H9 (cell line): Measurements from ENCODE around the gene SFRP5. TPM values are rescaled to one million over a fixed set of nuclear protein-coding genes. Genes with fewer than 3 reads are reported as not detected.

Experiments used
- DNase-seq: peaks from one replicate; pipeline ENCODE4 v3.0.0-alpha.2; 2017
- H2AFZ ChIP-seq: one replicate; pipeline ENCODE4 v1.6.1; 2013; ENCODE audit warnings: mild to moderate bottlenecking, low read length, control low read depth, moderate library complexity
- H2AK5ac ChIP-seq: 2 replicates; pipeline ENCODE4 v1.6.1; 2013; ENCODE audit warnings: low read length, control low read depth, mixed read lengths; ENCODE audit not compliant: insufficient read length
- H2BK120ac ChIP-seq: one replicate; pipeline ENCODE4 v1.6.1; 2013; ENCODE audit warnings: low read depth, mild to moderate bottlenecking, low read length, control low read depth, inconsistent platforms; ENCODE audit not compliant: poor library complexity, severe bottlenecking
- H2BK12ac ChIP-seq: 2 replicates; pipeline ENCODE4 v1.6.1; 2013; ENCODE audit warnings: low read length, control low read depth, mixed read lengths, low read depth; ENCODE audit not compliant: insufficient read length
- H2BK15ac ChIP-seq: 2 replicates; pipeline ENCODE4 v1.6.1; 2013; ENCODE audit warnings: low read depth, low read length, control low read depth
- H2BK20ac ChIP-seq: one replicate; pipeline ENCODE4 v1.6.1; 2013; ENCODE audit warnings: low read depth, mild to moderate bottlenecking, low read length, control low read depth, inconsistent platforms; ENCODE audit not compliant: poor library complexity, severe bottlenecking
- H2BK5ac ChIP-seq: 2 replicates; pipeline ENCODE4 v1.6.1; 2013; ENCODE audit warnings: low read length, control low read depth, mixed read lengths; ENCODE audit not compliant: insufficient read length
- H3K14ac ChIP-seq: 2 replicates; pipeline ENCODE4 v1.6.1; 2013; ENCODE audit warnings: low read length, control low read depth; ENCODE audit not compliant: insufficient read depth
- H3K18ac ChIP-seq: 2 replicates; pipeline ENCODE4 v1.6.1; 2013; ENCODE audit warnings: low read depth, mild to moderate bottlenecking, mixed read lengths, low read length, control low read depth; ENCODE audit not compliant: insufficient read length
- H3K23ac ChIP-seq: 2 replicates; pipeline ENCODE4 v1.6.1; 2013; ENCODE audit warnings: low read length, control low read depth, mixed read lengths, low read depth; ENCODE audit not compliant: insufficient read length
- H3K23me2 ChIP-seq: 2 replicates; pipeline ENCODE4 v1.6.1; 2013; ENCODE audit warnings: low read depth, mild to moderate bottlenecking, mixed read lengths, low read length, control low read depth; ENCODE audit not compliant: insufficient read length, poor library complexity, severe bottlenecking
- H3K27ac ChIP-seq: 2 replicates; pipeline ENCODE4 v1.5.1; 2013; ENCODE audit warnings: low read length, control low read depth, mixed read lengths, low read depth; ENCODE audit not compliant: insufficient read length
- H3K27me3 ChIP-seq: 2 replicates; pipeline ENCODE4 v1.6.1; 2013; ENCODE audit warnings: low read length, control low read depth, inconsistent platforms; ENCODE audit not compliant: insufficient read depth
- H3K4ac ChIP-seq: 2 replicates; pipeline ENCODE4 v1.6.1; 2013; ENCODE audit warnings: low read depth, mild to moderate bottlenecking, control low read depth, inconsistent platforms, low read length, moderate library complexity
- H3K4me1 ChIP-seq: 2 replicates; pipeline ENCODE4 v1.6.1; 2013; ENCODE audit warnings: low read length, control low read depth, inconsistent platforms; ENCODE audit not compliant: insufficient read depth
- H3K4me2 ChIP-seq: 2 replicates; pipeline ENCODE4 v1.6.1; 2013; ENCODE audit warnings: low read length, control low read depth, mixed read lengths; ENCODE audit not compliant: insufficient read length, insufficient read depth
- H3K56ac ChIP-seq: 2 replicates; pipeline ENCODE4 v1.6.1; 2013; ENCODE audit warnings: low read depth, mild to moderate bottlenecking, mixed read lengths, low read length, control low read depth; ENCODE audit not compliant: insufficient read length
- H3K79me1 ChIP-seq: 2 replicates; pipeline ENCODE4 v1.6.1; 2013; ENCODE audit warnings: low read depth, mild to moderate bottlenecking, moderate library complexity, low read length, control low read depth, inconsistent platforms; ENCODE audit not compliant: insufficient read depth, poor library complexity, severe bottlenecking
- H3K79me2 ChIP-seq: 2 replicates; pipeline ENCODE4 v1.6.1; 2013; ENCODE audit warnings: low read length, control low read depth, inconsistent platforms; ENCODE audit not compliant: insufficient read depth
- H3K9ac ChIP-seq: 2 replicates; pipeline ENCODE4 v1.6.1; 2013; ENCODE audit warnings: low read length, control low read depth, mixed read lengths; ENCODE audit not compliant: insufficient read length; ENCODE audit errors: extremely low read depth
- H3K9me3 ChIP-seq: one replicate; pipeline ENCODE4 v1.6.1; 2013; ENCODE audit warnings: low read depth, low read length, inconsistent platforms; ENCODE audit not compliant: control insufficient read depth
- H3T11ph ChIP-seq: one replicate; pipeline ENCODE4 v1.6.1; 2013; ENCODE audit warnings: mild to moderate bottlenecking, low read length, control low read depth, inconsistent platforms
- H4K20me1 ChIP-seq: one replicate; pipeline ENCODE4 v1.6.1; 2013; ENCODE audit not compliant: control insufficient read depth, insufficient read length, insufficient read depth
- H4K5ac ChIP-seq: 2 replicates; pipeline ENCODE4 v1.6.1; 2013; ENCODE audit warnings: low read depth, mild to moderate bottlenecking, mixed read lengths, low read length, control low read depth; ENCODE audit not compliant: insufficient read length
- H4K8ac ChIP-seq: replicated peaks from 2 replicates; pipeline ENCODE4 v1.6.1; 2013; ENCODE audit warnings: low read length, control low read depth, mixed read lengths, low read depth; ENCODE audit not compliant: insufficient read length
- H4K91ac ChIP-seq: 2 replicates; pipeline ENCODE4 v1.6.1; 2013; ENCODE audit warnings: low read depth, mild to moderate bottlenecking, moderate library complexity, mixed read lengths, low read length, control low read depth; ENCODE audit not compliant: insufficient read length
- H3K27ac Mint-ChIP-seq, 3 experiments: 2 replicates in 2 of 3; 3 replicates in 1 of 3; pipeline ENCODE4 v1.8.0; 2020 to 2021; ENCODE audit warnings: mixed read lengths in 3 of 3, mild to moderate bottlenecking in 1 of 3, moderate library complexity in 1 of 3
- H3K27me3 Mint-ChIP-seq: 2 replicates; pipeline ENCODE4 v1.8.0; 2021; ENCODE audit warnings: low read depth, mild to moderate bottlenecking, moderate library complexity, mixed read lengths
- H3K36me3 Mint-ChIP-seq, 3 experiments: 2 replicates in 2 of 3; 3 replicates in 1 of 3; pipeline ENCODE4 v1.8.0; 2020 to 2021; ENCODE audit warnings: low read depth in 3 of 3, mixed read lengths in 3 of 3; ENCODE audit not compliant: insufficient read depth in 1 of 3
- H3K4me1 Mint-ChIP-seq, 2 experiments: 2 replicates each; pipeline ENCODE4 v1.8.0; 2020; ENCODE audit warnings: mixed read lengths in 2 of 2
- H3K4me3 Mint-ChIP-seq, 2 experiments: 2 replicates in 1 of 2; 3 replicates in 1 of 2; pipeline ENCODE4 v1.8.0; 2020 to 2021; ENCODE audit warnings: mild to moderate bottlenecking in 2 of 2, mixed read lengths in 2 of 2, moderate library complexity in 1 of 2
- H3K9me3 Mint-ChIP-seq, 2 experiments: 2 replicates in 1 of 2; 3 replicates in 1 of 2; pipeline ENCODE4 v1.8.0; 2020; ENCODE audit warnings: mild to moderate bottlenecking in 2 of 2, mixed read lengths in 2 of 2, moderate library complexity in 1 of 2
- WGBS: extraction: QIAGEN DNeasy Blood & Tissue Kit; methylation state at CpG from one replicate; pipeline ENCODE4 v1.1.7; 2013; ENCODE audit warnings: missing lambda C conversion rate, low lambda C conversion rate, mixed read lengths; ENCODE audit not compliant: insufficient read length; ENCODE audit errors: extremely low coverage; 5-methylcytosine and 5-hydroxymethylcytosine counted together
- total RNA-seq: library from RNA; stranded (reverse); gene quantifications from 2 replicates; pipeline ENCODE4 v1.2.1, GENCODE V29; 2021
- TF ChIP-seq, protein P1 (sequence below): fragments of 200-600 bp; sonication (generic); conservative IDR thresholded peaks from 3 replicates; pipeline ENCODE4 v1.8.0; 2021; ENCODE audit warnings: antibody characterized with exemption, mild to moderate bottlenecking

Gene SFRP5
- total RNA-seq, 1 experiment from 2014 or later = 1.7 TPM

DNA sequence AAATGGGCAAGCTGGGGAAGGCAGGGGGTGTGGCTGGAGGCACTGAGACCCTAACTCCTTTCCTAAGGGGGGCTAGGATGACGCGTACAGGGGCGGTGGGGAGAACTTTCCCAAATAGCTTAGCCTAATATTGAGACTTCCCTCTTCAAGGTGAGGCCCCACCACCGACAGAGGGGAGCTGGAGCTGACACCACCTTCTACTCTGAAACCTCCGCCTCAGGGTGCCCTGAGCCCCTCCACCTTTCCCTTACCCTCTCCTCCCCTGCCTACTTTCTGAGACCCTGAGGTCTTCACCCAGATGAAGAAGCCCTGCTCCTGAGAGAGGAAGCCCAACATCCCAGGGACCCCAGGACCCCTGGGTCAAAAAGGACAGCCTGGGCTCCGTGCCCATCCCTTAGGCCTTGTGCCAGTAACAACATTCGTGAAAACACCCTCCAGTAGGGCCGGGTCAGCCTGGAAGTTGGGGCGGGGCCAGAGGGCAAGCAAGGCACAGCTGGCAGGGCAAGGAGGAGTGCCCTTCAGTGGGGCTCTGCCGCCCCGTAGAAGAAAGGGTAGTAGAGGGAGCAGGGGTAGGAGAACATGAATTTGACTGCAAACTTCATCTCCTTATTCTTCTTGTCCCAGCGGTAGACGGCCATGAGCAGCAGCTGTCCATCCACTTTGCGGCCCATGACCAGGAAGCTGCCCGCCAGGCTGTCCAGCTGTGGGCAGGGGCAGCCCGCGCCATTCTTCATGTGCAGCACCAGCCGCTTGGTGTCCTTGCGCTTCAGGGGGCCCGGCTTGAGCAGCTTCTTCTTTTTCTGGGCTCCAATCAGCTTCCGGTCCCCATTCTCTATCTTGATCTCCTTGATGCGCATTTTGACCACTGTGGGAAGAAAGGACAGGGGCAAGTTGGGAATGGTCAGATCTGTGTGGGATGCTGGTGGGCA, 4.5 kb downstream of the SFRP5 start:
- Histone ChIP-seq H3T11ph (no peak overlapping the region), H2AK5ac (no peak overlapping the region), H3K56ac (no peak overlapping the region), H3K4me1 (no peaks in the 10 kb centered on the region), H4K5ac (no peak overlapping the region), H3K23me2 (peaks cover 9% of the 10 kb centered on the region), H3K18ac (no peak overlapping the region), H3K14ac (no peak overlapping the region; the same call in 1 of the 2 replicates), H3K27me3 (peaks cover 13% of the 10 kb centered on the region; the same call in 1 of the 2 replicates), H3K23ac (no peak overlapping the region), H4K20me1 (peaks cover 2% of the 10 kb centered on the region), H2BK15ac (no peak overlapping the region), H3K79me2 (no peaks in the 10 kb centered on the region), H2AFZ (no peak overlapping the region), H3K9ac (no peak overlapping the region), H3K27ac (no peak overlapping the region), H3K4me2 (no peak overlapping the region), H2BK20ac (no peak overlapping the region), H2BK120ac (no peak overlapping the region), H4K91ac (no peak overlapping the region), H2BK5ac (no peak overlapping the region), H3K9me3 (no peaks in the 10 kb centered on the region), H2BK12ac (no peak overlapping the region), H3K79me1 (no peaks in the 10 kb centered on the region), H3K4ac (no peak overlapping the region), H4K8ac (no peak overlapping the region)
- no peak overlapping the region for H3K27ac Mint-ChIP-seq
- no peaks in the 10 kb centered on the region; a peak in 1 of 7 replicates for H3K36me3 Mint-ChIP-seq
- H3K9me3 Mint-ChIP-seq = peaks cover 0 to 2% of the 10 kb centered on the region in 2 experiments; a peak in 1 of 5 replicates
- no peak for DNase-seq
- TF ChIP-seq, protein P1, sequence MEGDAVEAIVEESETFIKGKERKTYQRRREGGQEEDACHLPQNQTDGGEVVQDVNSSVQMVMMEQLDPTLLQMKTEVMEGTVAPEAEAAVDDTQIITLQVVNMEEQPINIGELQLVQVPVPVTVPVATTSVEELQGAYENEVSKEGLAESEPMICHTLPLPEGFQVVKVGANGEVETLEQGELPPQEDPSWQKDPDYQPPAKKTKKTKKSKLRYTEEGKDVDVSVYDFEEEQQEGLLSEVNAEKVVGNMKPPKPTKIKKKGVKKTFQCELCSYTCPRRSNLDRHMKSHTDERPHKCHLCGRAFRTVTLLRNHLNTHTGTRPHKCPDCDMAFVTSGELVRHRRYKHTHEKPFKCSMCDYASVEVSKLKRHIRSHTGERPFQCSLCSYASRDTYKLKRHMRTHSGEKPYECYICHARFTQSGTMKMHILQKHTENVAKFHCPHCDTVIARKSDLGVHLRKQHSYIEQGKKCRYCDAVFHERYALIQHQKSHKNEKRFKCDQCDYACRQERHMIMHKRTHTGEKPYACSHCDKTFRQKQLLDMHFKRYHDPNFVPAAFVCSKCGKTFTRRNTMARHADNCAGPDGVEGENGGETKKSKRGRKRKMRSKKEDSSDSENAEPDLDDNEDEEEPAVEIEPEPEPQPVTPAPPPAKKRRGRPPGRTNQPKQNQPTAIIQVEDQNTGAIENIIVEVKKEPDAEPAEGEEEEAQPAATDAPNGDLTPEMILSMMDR = no peak
- no peak overlapping the region for H3K4me3 Mint-ChIP-seq
- peaks cover 29 to 38% of the 10 kb centered on the region in 2 experiments for H3K4me1 Mint-ChIP-seq
- WGBS = no CpG with 5 or more reads among the region's 22 CpGs
- peaks cover 45% of the 10 kb centered on the region for H3K27me3 Mint-ChIP-seq
